ENCODE data around the gene ARIH2.
A peak's percentile ranks its signal among the peaks of the same experiment; 100 is the strongest.

The ARIH2 gene

DNA sequence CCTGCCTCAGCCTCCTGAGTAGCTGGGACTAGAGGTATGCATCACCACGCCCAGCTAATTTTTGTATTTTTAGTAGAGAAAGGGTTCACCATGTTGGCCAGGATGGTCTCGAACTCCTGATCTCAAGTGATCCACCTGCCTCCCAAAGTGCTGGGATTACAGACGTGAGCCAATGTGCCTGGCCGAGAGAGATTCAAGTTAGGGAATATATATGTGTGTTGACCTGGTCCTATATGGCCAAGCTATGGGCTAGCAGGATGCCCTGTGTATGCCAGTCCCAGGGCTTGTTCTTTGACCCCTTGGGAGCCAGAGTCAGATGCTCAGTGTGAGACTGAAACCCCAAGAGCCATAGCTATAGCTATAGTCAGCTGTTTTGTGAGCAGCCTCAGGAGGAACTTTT lies 105.1 kb downstream of the ARIH2 start:
- Histone ChIP-seq H3K4me2 (ENCODE audit: low read depth, low read length) (no peak overlapping the region), H3K9ac (ENCODE audit: low read length) (0 out of 2 replicates have a peak overlapping the region, but pooled peaks have one; percentile 1), H3K36me3 (replicated peaks; ENCODE audit: insufficient read depth, low read length) (peaks cover 9% of the 10 kb centered on the region; the same call in 1 of the 2 replicates), H2AFZ (ENCODE audit: low read length) (no peak overlapping the region), H3K27me3 (replicated peaks; ENCODE audit: insufficient read depth, low read length) (no peaks in the 10 kb centered on the region), H3K4me1 (ENCODE audit: low read length) (peaks cover 59% of the 10 kb centered on the region), H3K79me2 (ENCODE audit: low read length) (peaks cover 84% of the 10 kb centered on the region), H3K9me3 (replicated peaks; ENCODE audit: insufficient read depth, low read length) (no peaks in the 10 kb centered on the region), H3K27ac (ENCODE audit: low read length) (no peak overlapping the region), H3K4me3 (ENCODE audit: low read length) (no peak overlapping the region), H4K20me1 (ENCODE audit: insufficient read depth, low read length) (no peaks in the 10 kb centered on the region), H3K9me2 (replicated peaks; ENCODE audit: insufficient read depth, low read length) (no peaks in the 10 kb centered on the region), H3F3A (ENCODE audit: insufficient read depth, low read length) (peaks cover 78% of the 10 kb centered on the region)
- no peak for DNase-seq
- TF ChIP-seq EZH2 (optimal IDR thresholded peaks at IDR 0.05; ENCODE audit: low read depth, low read length) = no peak
- TF ChIP-seq EZH2phosphoT487 (IDR thresholded peaks at IDR 0.05; ENCODE audit: low read length) = no peak
- no peak for TF ChIP-seq CTCF (IDR thresholded peaks at IDR 0.05; ENCODE audit: low read length)

DNA sequence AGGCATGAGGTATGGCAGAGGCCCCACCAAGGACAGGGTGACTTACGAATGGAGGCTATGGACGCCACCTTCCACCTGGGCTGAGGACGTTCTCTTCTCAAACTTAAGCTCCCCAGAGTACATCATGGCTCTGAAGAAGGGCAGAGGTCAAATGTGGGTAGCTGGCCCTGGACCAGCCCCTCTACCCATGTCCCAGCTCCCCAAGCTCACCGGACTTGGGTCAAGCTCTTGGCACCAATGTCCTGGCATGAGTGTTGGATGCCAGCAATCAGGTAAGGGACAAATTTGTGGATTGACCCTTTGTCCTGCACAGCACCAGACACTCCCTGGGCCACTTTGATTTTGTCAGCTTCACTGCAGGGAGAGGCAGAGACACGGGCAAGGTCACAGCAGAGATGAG lies 105.8 kb downstream of the ARIH2 start:
- H3F3A ChIP-seq (ENCODE audit: insufficient read depth, low read length) = peaks cover 74% of the 10 kb centered on the region
- peak overlapping the region; percentile 1; the same call in 1 of the 2 replicates for H3K9ac ChIP-seq (ENCODE audit: low read length)
- no peaks in the 10 kb centered on the region for H4K20me1 ChIP-seq (ENCODE audit: insufficient read depth, low read length)
- no peaks in the 10 kb centered on the region for H3K9me3 ChIP-seq (replicated peaks; ENCODE audit: insufficient read depth, low read length)
- no peaks in the 10 kb centered on the region for H3K9me2 ChIP-seq (replicated peaks; ENCODE audit: insufficient read depth, low read length)
- no peak overlapping the region for H2AFZ ChIP-seq (ENCODE audit: low read length)
- peaks cover 88% of the 10 kb centered on the region for H3K79me2 ChIP-seq (ENCODE audit: low read length)
- H3K27me3 ChIP-seq (replicated peaks; ENCODE audit: insufficient read depth, low read length) = no peaks in the 10 kb centered on the region
- no peak overlapping the region for H3K27ac ChIP-seq (ENCODE audit: low read length)
- TF ChIP-seq EZH2phosphoT487 (IDR thresholded peaks at IDR 0.05; ENCODE audit: low read length) (no peak), CTCF (IDR thresholded peaks at IDR 0.05; ENCODE audit: low read length) (no peak), EZH2 (optimal IDR thresholded peaks at IDR 0.05; ENCODE audit: low read depth, low read length) (no peak)
- no peak for DNase-seq
- peak overlapping the region; percentile 19; the same call in 1 of the 2 replicates for H3K4me2 ChIP-seq (ENCODE audit: low read depth, low read length)
- H3K4me1 ChIP-seq (ENCODE audit: low read length) = peaks cover 59% of the 10 kb centered on the region
- H3K36me3 ChIP-seq (replicated peaks; ENCODE audit: insufficient read depth, low read length) = peaks cover 9% of the 10 kb centered on the region; the same call in 1 of the 2 replicates
- no peak overlapping the region for H3K4me3 ChIP-seq (ENCODE audit: low read length)

DNA sequence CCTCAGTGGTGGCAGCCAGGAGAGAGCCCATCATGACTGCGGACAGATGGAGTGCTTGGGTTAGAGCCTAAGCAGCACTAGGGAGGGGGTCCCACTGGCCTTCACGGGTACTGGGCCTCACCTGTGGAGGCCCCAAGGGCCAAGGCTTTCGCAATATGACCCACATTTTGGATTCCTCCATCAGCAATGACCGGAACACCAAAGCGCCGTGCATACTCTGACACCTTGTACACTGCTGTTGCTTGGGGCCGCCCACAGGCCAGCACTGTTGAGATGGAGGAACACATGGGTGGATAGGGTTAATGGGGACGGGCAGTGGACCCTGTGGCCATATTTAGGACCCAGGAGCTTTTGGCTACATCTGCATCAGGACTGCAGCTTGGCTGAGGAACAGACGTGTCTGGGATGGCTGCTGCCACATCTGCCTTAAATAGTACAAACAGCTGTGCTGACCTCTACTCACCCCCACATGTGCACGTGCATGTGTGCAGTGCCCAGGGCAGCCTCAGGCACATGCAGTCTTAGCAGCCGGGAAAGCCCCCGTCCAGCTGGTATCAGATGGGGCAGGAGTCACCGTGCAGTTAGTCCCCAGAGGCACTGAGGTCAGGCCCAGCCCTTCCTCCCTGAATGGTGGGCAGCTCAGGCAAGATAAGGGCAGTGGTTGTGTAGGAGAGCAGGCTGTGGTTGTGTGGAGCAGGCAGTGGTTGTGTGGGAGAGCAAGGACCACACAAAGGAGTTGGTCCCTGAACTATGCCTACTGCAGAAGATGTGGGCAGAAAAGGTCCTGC lies 106.6 kb downstream of the ARIH2 start:
- Histone ChIP-seq H3K9me3 (replicated peaks; ENCODE audit: insufficient read depth, low read length) (no peaks in the 10 kb centered on the region), H3K27ac (ENCODE audit: low read length) (peak overlapping the region; percentile 30; the same call in 1 of the 2 replicates), H3K4me1 (ENCODE audit: low read length) (peaks cover 52% of the 10 kb centered on the region), H3K4me2 (ENCODE audit: low read depth, low read length) (peak overlapping the region; percentile 19; the same call in 1 of the 2 replicates), H3K27me3 (replicated peaks; ENCODE audit: insufficient read depth, low read length) (no peaks in the 10 kb centered on the region), H3K9me2 (replicated peaks; ENCODE audit: insufficient read depth, low read length) (no peaks in the 10 kb centered on the region), H3K36me3 (replicated peaks; ENCODE audit: insufficient read depth, low read length) (peaks cover 9% of the 10 kb centered on the region; the same call in 1 of the 2 replicates), H3K4me3 (ENCODE audit: low read length) (no peak overlapping the region), H3K9ac (ENCODE audit: low read length) (no peak overlapping the region), H2AFZ (ENCODE audit: low read length) (no peak overlapping the region), H4K20me1 (ENCODE audit: insufficient read depth, low read length) (no peaks in the 10 kb centered on the region), H3K79me2 (ENCODE audit: low read length) (peaks cover 80% of the 10 kb centered on the region), H3F3A (ENCODE audit: insufficient read depth, low read length) (peaks cover 73% of the 10 kb centered on the region)
- no peak for TF ChIP-seq CTCF (IDR thresholded peaks at IDR 0.05; ENCODE audit: low read length)
- TF ChIP-seq EZH2 (optimal IDR thresholded peaks at IDR 0.05; ENCODE audit: low read depth, low read length) = no peak
- no peak for TF ChIP-seq EZH2phosphoT487 (IDR thresholded peaks at IDR 0.05; ENCODE audit: low read length)
- DNase-seq = peak; percentile 79
